ENCODE results near the gene KIF3A.

GRCh38 chr5:132749506-132749905, 12.2 kb upstream of the KIF3A start:
- TF ChIP-seq CTCF (IDR thresholded peaks at IDR 0.05; ENCODE audit: low read length): no peak
- no peak for TF ChIP-seq EZH2phosphoT487 (IDR thresholded peaks at IDR 0.05; ENCODE audit: low read length)

All from MM.1S (cell line).